ENCODE data around the gene SGK1. TPM values are rescaled to one million over a fixed set of nuclear protein-coding genes. Genes with fewer than 3 reads are reported as not detected.

SGK1 gene
- total RNA-seq, 6 experiments from 2014 or later = 75.4 to 117 (median 104) TPM

DNA sequence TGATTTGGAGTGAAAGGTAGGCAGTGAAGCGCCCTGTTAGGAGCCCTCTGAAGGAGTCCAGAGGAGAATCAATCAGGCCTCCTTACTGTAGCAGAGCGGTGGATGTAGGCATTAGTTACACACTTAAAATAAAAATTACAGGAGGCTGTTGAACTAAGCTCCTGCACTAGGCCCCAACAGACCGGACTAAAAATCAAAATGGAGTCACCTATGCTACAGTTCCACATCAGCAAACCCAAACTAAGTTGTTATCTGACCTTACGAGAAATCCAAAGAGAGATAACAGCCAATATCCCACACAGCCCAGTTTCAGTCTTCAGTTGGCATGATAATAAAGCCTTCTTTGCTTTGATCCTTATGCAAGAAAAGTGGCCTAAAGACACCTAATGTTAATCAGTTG lies 26.8 kb downstream of the SGK1 start:
- Mint-ChIP-seq H3K27me3 (ENCODE audit: insufficient read depth) (no peaks in the 10 kb centered on the region; the same call in 1 of the 2 replicates), H3K4me1 (ENCODE audit: low read depth) (peaks cover 47% of the 10 kb centered on the region), H3K9me3 (peaks cover 6% of the 10 kb centered on the region), H3K27ac (no peak overlapping the region), H3K36me3 (ENCODE audit: low read depth) (peaks cover 11% of the 10 kb centered on the region; the same call in 1 of the 2 replicates), H3K4me3 (no peak overlapping the region)
- no peak for DNase-seq
- TF ChIP-seq, protein P1, sequence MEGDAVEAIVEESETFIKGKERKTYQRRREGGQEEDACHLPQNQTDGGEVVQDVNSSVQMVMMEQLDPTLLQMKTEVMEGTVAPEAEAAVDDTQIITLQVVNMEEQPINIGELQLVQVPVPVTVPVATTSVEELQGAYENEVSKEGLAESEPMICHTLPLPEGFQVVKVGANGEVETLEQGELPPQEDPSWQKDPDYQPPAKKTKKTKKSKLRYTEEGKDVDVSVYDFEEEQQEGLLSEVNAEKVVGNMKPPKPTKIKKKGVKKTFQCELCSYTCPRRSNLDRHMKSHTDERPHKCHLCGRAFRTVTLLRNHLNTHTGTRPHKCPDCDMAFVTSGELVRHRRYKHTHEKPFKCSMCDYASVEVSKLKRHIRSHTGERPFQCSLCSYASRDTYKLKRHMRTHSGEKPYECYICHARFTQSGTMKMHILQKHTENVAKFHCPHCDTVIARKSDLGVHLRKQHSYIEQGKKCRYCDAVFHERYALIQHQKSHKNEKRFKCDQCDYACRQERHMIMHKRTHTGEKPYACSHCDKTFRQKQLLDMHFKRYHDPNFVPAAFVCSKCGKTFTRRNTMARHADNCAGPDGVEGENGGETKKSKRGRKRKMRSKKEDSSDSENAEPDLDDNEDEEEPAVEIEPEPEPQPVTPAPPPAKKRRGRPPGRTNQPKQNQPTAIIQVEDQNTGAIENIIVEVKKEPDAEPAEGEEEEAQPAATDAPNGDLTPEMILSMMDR (IDR thresholded peaks at IDR 0.05) = no peak

DNA sequence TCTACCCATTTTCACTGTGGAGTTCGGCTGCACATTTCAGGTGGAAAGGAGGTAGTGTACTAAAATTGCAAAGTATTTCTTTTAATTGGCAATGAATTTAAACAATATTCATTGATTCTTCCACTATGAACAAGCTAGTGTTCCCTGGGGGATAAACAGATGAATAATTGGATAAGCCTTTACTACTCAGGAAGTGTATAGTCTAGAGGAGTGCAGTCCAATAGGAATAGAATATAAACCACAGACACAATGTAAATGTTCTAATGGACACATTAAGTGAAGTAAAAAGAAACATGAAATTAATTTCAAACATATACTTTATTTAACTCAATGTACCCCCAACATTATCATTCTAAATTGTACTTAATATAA lies 28.7 kb downstream of the SGK1 start:
- Mint-ChIP-seq H3K4me1 (ENCODE audit: low read depth) (peaks cover 31% of the 10 kb centered on the region), H3K27ac (peak overlapping the region; percentile 95), H3K27me3 (ENCODE audit: insufficient read depth) (no peaks in the 10 kb centered on the region; the same call in 1 of the 2 replicates), H3K36me3 (ENCODE audit: low read depth) (peaks cover 11% of the 10 kb centered on the region; the same call in 1 of the 2 replicates), H3K4me3 (peak overlapping the region; percentile 65), H3K9me3 (peaks cover 6% of the 10 kb centered on the region)
- TF ChIP-seq, protein P1 (IDR thresholded peaks at IDR 0.05) = no peak
- no peak for DNase-seq

DNA sequence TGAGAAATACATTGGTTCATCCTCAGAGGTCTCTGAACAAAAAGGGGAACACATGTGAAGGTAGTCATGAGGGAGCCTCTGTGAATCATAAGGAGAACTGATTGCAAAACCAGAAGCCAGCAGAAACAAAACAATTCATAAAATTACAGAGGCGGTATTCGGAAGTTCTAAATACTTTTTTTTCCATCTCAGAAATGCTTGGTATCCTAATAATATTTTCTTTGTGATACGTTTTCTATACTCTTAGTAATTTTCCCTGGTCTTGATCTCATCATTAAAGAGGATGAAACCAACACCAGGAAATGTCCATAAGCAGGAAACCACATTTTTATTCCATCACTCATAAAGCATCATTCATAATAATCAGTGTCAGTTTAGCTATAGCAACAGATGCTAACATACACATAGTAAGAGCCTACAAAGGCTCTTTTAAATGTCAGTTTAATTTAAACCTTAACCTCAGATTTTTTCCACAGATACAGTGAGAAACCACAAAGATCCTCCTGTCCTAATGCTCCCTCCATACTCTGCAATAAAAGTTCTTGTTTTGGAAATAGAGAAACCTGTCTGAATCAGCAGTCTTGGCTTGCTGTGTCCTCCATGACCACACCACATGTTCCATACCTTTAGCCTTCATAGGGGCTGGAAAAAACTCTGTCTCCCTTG lies 29.2 kb downstream of the SGK1 start:
- DNase-seq = peak; percentile 93
- Mint-ChIP-seq H3K4me1 (ENCODE audit: low read depth) (peaks cover 26% of the 10 kb centered on the region), H3K36me3 (ENCODE audit: low read depth) (peaks cover 11% of the 10 kb centered on the region; the same call in 1 of the 2 replicates), H3K4me3 (peak overlapping the region; percentile 65), H3K9me3 (peaks cover 6% of the 10 kb centered on the region), H3K27ac (peak overlapping the region; percentile 95), H3K27me3 (ENCODE audit: insufficient read depth) (no peaks in the 10 kb centered on the region; the same call in 1 of the 2 replicates)
- TF ChIP-seq, protein P1 (IDR thresholded peaks at IDR 0.05) = no peak

DNA sequence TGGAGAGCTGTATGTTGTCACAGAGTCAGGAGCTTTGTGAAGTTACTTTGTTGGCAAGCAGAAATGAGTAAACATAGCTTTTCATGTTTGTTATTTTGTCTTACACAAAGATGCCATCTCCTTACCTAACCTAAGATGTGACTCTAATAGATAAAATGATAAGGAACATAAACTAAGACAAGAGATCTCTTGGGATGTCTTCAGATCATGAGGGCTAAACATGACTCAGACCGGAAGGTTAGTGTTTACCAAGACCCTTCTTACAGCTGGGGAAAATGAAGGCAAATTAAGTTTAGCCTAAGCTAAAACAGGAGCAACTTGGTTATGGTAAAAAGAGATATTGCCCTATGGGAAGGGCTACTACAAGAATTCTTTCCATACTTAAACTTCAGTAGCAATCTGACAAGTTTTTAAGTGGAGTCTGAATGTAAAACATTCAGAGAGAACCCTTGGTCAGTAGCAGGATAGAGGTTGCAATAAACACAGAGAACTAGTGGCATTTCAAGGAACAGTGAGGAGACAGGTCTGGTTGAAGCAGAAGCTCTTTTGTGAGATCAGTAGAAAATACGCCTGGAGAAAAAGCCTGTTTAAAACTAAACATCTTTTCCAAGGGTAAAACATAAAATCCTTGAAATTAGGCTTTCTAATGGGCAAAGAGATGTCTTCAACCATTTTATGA lies 29.9 kb downstream of the SGK1 start:
- no peak for DNase-seq
- Mint-ChIP-seq H3K27ac (peak overlapping the region; percentile 95), H3K27me3 (ENCODE audit: insufficient read depth) (no peaks in the 10 kb centered on the region; the same call in 1 of the 2 replicates), H3K36me3 (ENCODE audit: low read depth) (peaks cover 11% of the 10 kb centered on the region; the same call in 1 of the 2 replicates), H3K4me1 (ENCODE audit: low read depth) (peaks cover 23% of the 10 kb centered on the region), H3K4me3 (peak overlapping the region; percentile 65), H3K9me3 (peaks cover 6% of the 10 kb centered on the region)
- TF ChIP-seq, protein P1 (IDR thresholded peaks at IDR 0.05) = no peak

DNA sequence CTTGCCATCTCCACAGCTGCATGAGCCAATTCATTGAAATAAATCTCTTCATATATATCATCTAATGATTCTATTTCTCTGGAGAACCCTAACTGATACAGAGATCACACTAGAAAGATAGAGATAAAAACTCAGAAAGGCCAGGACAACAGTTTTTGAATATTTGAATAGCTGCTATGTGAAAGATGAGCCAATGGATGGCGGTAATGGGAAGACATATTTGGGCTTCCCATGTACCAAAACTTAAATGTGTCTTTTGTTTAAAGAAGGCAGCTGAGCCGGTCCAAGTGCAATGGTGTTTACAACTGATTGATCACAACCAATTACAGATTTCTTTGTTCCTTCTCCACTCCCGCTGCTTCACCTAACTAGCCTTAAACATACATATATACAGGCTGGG lies 35.1 kb downstream of the SGK1 start:
- DNase-seq = no peak
- Mint-ChIP-seq H3K36me3 (ENCODE audit: low read depth) (no peaks in the 10 kb centered on the region), H3K27ac (no peak overlapping the region), H3K27me3 (ENCODE audit: insufficient read depth) (no peaks in the 10 kb centered on the region; the same call in 1 of the 2 replicates), H3K4me3 (no peak overlapping the region), H3K4me1 (ENCODE audit: low read depth) (peaks cover 8% of the 10 kb centered on the region), H3K9me3 (no peaks in the 10 kb centered on the region)
- TF ChIP-seq, protein P1 (IDR thresholded peaks at IDR 0.05) = no peak
